ENCODE measurements around the gene RBMS3. TPM values are rescaled to one million over a fixed set of nuclear protein-coding genes. Genes with fewer than 3 reads are reported as not detected.

RBMS3 gene
- total RNA-seq, 4 donors from 2014 or later, result 51.5 to 76.0 (median 66.6) TPM

GRCh38 chr3:29441422-29441821 is 160.6 kb downstream of the RBMS3 start:
- H3K36me3 ChIP-seq, result no peaks in the 10 kb centered on the region
- H3K27ac ChIP-seq, result no peak overlapping the region
- TF ChIP-seq POLR2A (IDR thresholded peaks at IDR 0.05), result no peak
- no peak for TF ChIP-seq EP300 (IDR thresholded peaks at IDR 0.05)
- no peak for TF ChIP-seq CTCF (IDR thresholded peaks at IDR 0.05)
- no peak overlapping the region for H3K4me3 ChIP-seq
- no peak for ATAC-seq
- H3K27me3 ChIP-seq, result no peaks in the 10 kb centered on the region
- WGBS, 2 donors (ENCODE audit: low coverage in 1 of 2), result 79 to 88% methylated on average over 3 of the region's 3 CpGs
- no peaks in the 10 kb centered on the region for H3K9me3 ChIP-seq
- H3K4me1 ChIP-seq, result no peaks in the 10 kb centered on the region

- H3K4me3 ChIP-seq, result no peak overlapping the region
- WGBS, 2 donors (ENCODE audit: low coverage in 1 of 2), result 75 to 93% methylated on average over 7 to 9 of the region's 9 CpGs
- no peaks in the 10 kb centered on the region for H3K36me3 ChIP-seq
- peaks cover 0 to 10% (median 0%) of the 10 kb centered on the region in 3 donors for H3K4me1 ChIP-seq
- no peaks in the 10 kb centered on the region for H3K9me3 ChIP-seq
- no peak for TF ChIP-seq EP300 (IDR thresholded peaks at IDR 0.05)
- TF ChIP-seq CTCF (IDR thresholded peaks at IDR 0.05), result no peak
- TF ChIP-seq POLR2A (IDR thresholded peaks at IDR 0.05), result no peak
- no peak for TF ChIP-seq POLR2AphosphoS5 (IDR thresholded peaks at IDR 0.05)
- no peak for ATAC-seq
- no peaks in the 10 kb centered on the region for H3K27me3 ChIP-seq
- no peak overlapping the region for H3K27ac ChIP-seq
Observed at GRCh38 chr3:29447946-29448627, 167.2 kb downstream of the RBMS3 start.

DNA sequence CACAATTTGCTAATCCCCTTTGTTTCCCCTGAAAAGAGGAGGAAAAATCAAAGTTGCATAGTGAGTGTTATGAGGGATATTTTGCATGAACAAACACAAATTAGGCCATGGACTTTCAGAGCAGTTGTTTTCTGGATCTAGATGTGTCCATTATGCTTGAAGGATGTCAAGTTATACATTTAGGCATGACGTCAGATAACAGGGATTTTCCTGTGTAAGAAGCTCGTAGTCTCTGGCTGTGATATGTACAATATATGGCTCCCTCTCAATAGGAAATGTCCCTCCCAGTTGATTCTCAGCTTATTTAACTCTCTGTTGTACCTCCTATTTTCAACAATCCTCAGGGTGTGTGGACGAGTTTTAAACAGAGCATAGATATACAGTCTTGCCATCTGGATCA is 171.0 kb downstream of the RBMS3 start:
- ATAC-seq, result no peak
- 73 to 76% methylated on average over 3 of the region's 3 CpGs for WGBS, 2 donors (ENCODE audit: low coverage in 1 of 2)
- Histone ChIP-seq H3K36me3 (no peaks in the 10 kb centered on the region), H3K9me3 (no peaks in the 10 kb centered on the region), H3K27me3 (no peaks in the 10 kb centered on the region), H3K4me3 (no peak overlapping the region), H3K27ac (no peak overlapping the region), H3K4me1 (peaks cover 0 to 23% (median 2%) of the 10 kb centered on the region in 3 donors)
- TF ChIP-seq EP300 (IDR thresholded peaks at IDR 0.05) (no peak), CTCF (IDR thresholded peaks at IDR 0.05) (no peak), POLR2AphosphoS5 (IDR thresholded peaks at IDR 0.05) (no peak), POLR2A (IDR thresholded peaks at IDR 0.05) (no peak)

DNA sequence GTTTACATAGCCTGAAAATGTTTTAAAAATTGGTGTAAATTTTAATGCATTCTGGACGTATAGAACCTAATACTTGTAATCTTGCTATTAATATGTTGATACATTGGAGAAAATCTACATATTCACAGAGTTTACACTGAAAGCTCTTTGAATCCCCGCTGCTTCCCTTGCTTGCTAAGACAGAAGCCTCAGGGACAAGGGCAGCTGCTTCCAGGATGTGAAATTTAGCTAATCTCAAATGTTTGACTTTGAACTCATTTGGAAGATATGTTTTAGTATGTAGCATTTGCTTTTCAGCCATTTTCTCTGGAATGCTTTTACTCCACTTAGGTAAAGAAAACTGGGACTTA is 172.0 kb downstream of the RBMS3 start:
- TF ChIP-seq POLR2AphosphoS5 (IDR thresholded peaks at IDR 0.05), result no peak
- TF ChIP-seq EP300 (IDR thresholded peaks at IDR 0.05), result no peak
- no peak for TF ChIP-seq CTCF (IDR thresholded peaks at IDR 0.05)
- TF ChIP-seq POLR2A (IDR thresholded peaks at IDR 0.05), result no peak
- no peak overlapping the region for H3K4me3 ChIP-seq
- H3K36me3 ChIP-seq, result no peaks in the 10 kb centered on the region
- H3K27me3 ChIP-seq, result no peaks in the 10 kb centered on the region
- peak overlapping the region in 1 of 4 donors; percentile 36 for H3K27ac ChIP-seq
- ATAC-seq, result no peak
- H3K4me1 ChIP-seq, result peaks cover 0 to 23% (median 2%) of the 10 kb centered on the region in 3 donors
- no peaks in the 10 kb centered on the region for H3K9me3 ChIP-seq
- 77 to 82% methylated on average over 2 of the region's 2 CpGs for WGBS, 2 donors (ENCODE audit: low coverage in 1 of 2)

GRCh38 chr3:29453284-29454001 is 172.6 kb downstream of the RBMS3 start:
- peak overlapping the region in 2 of 4 donors; percentile 21 to 36 for H3K27ac ChIP-seq
- H3K4me3 ChIP-seq, result no peak overlapping the region
- H3K4me1 ChIP-seq, result peaks cover 0 to 19% (median 2%) of the 10 kb centered on the region in 3 donors
- H3K36me3 ChIP-seq, result no peaks in the 10 kb centered on the region
- no peaks in the 10 kb centered on the region for H3K27me3 ChIP-seq
- TF ChIP-seq POLR2A (IDR thresholded peaks at IDR 0.05), result no peak
- TF ChIP-seq EP300 (IDR thresholded peaks at IDR 0.05), result no peak
- TF ChIP-seq POLR2AphosphoS5 (IDR thresholded peaks at IDR 0.05), result peak; percentile 29
- no peak for TF ChIP-seq CTCF (IDR thresholded peaks at IDR 0.05)
- ATAC-seq, result peak; percentile 24
- no peaks in the 10 kb centered on the region for H3K9me3 ChIP-seq
- WGBS, 2 donors (ENCODE audit: low coverage in 1 of 2), result 24 to 53% methylated on average over 2 to 3 of the region's 7 CpGs
